Fibroblast of lung (primary cell): ENCODE measurements around the gene DAGLA.

Experiments used
- CTCF ChIP-seq, 2 donors: IDR thresholded peaks in 1 of 2; conservative IDR thresholded peaks in 1 of 2; 1 replicate in 1 of 2; 2 replicates in 1 of 2; pipeline ENCODE4 v1.5.1; 2011 to 2012; ENCODE audit warnings: low read length in 2 of 2, control low read depth in 1 of 2, inconsistent platforms in 1 of 2, low read depth in 1 of 2, mild to moderate bottlenecking in 1 of 2
- EZH2 ChIP-seq: IDR thresholded peaks from 2 replicates; pipeline ENCODE4 v1.5.1; 2012; ENCODE audit warnings: low read length, control low read depth, mild to moderate bottlenecking; ENCODE audit errors: missing control alignments

DNA sequence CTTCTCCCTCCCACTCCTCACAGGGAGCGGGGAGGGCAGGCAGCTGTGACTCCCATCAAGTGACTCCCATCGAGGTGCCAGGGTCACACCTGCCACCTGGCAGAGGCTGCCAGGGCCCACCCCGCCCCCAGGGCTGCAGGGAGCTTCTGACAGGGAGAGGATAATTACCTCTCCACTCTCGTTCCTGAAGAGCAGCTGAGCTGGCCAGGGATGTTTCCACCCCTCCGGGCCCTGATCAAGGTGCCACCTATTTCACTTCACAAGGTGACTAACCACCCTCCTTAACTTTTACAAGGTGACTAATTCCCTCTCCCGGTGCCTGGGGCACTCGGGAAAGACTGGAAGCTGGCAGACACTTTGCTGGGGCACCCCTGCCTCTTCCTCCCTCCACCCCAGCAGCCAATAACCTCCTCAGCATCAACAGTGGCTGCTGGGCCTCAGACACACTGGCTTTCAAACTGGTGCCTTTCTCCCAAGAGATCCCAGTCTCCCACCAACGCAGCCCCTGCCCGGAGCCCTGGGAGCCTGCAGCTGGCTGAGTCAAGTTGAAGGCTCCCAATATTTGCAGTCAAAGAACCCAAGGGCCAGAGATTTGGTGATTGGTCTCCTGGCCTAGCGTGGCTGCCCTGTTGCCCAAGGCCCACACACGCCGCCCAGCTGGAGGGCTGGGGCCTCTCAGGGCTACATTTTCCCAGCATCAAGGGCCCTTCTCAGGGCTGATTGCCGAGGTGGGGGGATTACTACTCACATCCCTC is 50.2 kb downstream of the DAGLA start:
- TF ChIP-seq CTCF (conservative IDR thresholded peaks at IDR 0.05 in 1 of 2, IDR thresholded peaks at IDR 0.05 in 1 of 2; ENCODE audit: low read depth in 1 of 2, low read length in 2 of 2) (no peak), EZH2 (no peak)
